HUES64 (cell line): Measurements from ENCODE around the gene MRGPRD.

Source experiments
- H3K27ac ChIP-seq: 2 replicates; pipeline ENCODE4 v1.7.0; 2013; ENCODE audit warnings: low read depth, low read length, inconsistent platforms
- H3K27me3 ChIP-seq: 2 replicates; pipeline ENCODE4 v1.6.1; 2013; ENCODE audit warnings: mild to moderate bottlenecking, low read length; ENCODE audit not compliant: insufficient read depth
- H3K36me3 ChIP-seq: 2 replicates; pipeline ENCODE4 v1.6.1; 2013; ENCODE audit warnings: mild to moderate bottlenecking, low read length; ENCODE audit not compliant: insufficient read depth
- H3K4me1 ChIP-seq: 2 replicates; pipeline ENCODE4 v1.6.1; 2013; ENCODE audit warnings: mild to moderate bottlenecking, low read length, moderate library complexity; ENCODE audit not compliant: insufficient read depth
- H3K4me3 ChIP-seq: 2 replicates; pipeline ENCODE4 v1.5.1; 2013; ENCODE audit warnings: mild to moderate bottlenecking, low read length, moderate library complexity
- H3K9ac ChIP-seq: 2 replicates; pipeline ENCODE4 v1.6.1; 2013; ENCODE audit warnings: mild to moderate bottlenecking, low read depth, low read length
- H3K9me3 ChIP-seq: 2 replicates; pipeline ENCODE4 v1.6.1; 2013; ENCODE audit warnings: low read depth, low read length; ENCODE audit not compliant: insufficient read depth
- WGBS: fragments of 150-250, 120-280 bp; methylation state at CpG from one replicate; pipeline ENCODE4 v1.1.7; 2013; ENCODE audit warnings: missing lambda C conversion rate; 5-methylcytosine and 5-hydroxymethylcytosine counted together

MRGPRD gene

DNA sequence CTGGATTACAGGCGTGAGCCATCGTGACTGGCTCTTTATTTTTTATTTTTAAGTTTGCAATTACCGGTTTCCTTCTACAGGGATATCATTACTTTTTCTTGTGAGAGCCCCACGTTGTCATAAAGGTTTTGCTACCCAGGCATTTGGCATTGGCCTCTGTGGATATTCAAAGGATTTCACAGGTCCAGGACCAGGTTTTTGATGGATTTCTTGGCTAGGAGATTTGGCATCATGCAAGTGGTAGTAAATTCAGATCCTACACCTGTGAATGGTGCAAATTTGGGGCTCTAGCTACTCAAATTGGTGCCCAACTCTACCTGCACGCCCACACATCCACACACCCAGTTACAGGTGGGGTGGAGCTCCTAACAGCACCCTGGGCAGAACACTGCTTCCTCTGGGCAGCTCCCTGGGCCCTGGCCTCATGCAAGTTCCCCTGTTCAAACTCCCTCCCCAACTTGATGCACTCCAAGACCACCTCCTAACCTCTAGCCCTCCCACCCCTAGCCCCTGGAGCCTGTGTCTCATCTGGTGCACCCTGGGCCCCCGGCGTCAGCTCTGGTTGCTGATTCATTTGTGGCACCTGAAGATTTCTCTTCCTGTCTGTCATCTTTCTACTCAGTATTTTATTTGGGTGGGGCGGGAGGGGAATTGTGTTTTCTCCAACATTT lies 9.3 kb upstream of the MRGPRD start:
- H3K36me3 ChIP-seq: no peaks in the 10 kb centered on the region
- no peak overlapping the region for H3K9ac ChIP-seq
- 89% methylated on average over 8 of the region's 8 CpGs for WGBS
- 0 out of 2 replicates have a peak, but pooled peaks cover 4% of the 10 kb centered on the region for H3K9me3 ChIP-seq
- no peaks in the 10 kb centered on the region for H3K4me1 ChIP-seq
- no peaks in the 10 kb centered on the region for H3K27me3 ChIP-seq
- H3K27ac ChIP-seq: no peak overlapping the region
- no peak overlapping the region for H3K4me3 ChIP-seq

- no peaks in the 10 kb centered on the region for H3K27me3 ChIP-seq
- no peak overlapping the region for H3K9ac ChIP-seq
- no peaks in the 10 kb centered on the region for H3K4me1 ChIP-seq
- no peak overlapping the region for H3K27ac ChIP-seq
- H3K36me3 ChIP-seq: no peaks in the 10 kb centered on the region
- 0 out of 2 replicates have a peak, but pooled peaks cover 4% of the 10 kb centered on the region for H3K9me3 ChIP-seq
- H3K4me3 ChIP-seq: no peak overlapping the region
Measured at GRCh38 chr11:68988491-68988890, 7.7 kb upstream of the MRGPRD start.

DNA sequence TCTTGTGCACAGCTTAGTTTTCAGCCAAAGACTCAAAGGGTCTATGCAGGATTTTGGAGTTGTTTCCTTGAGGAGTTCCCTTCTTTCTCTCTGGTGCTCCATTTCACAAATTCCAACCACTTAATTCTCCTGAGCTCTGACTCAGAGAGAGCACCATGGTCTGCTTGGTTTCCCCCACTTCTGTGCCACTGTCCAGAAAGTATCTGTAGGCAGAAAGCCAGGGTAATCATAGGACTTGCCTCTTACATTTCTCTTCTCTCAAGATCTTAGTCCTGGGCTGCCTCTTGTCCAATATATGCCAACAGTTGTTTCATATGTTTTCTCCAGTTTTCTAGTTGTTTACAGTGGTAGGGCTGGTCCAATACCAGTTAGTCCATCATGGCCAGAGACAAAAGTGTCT lies 6.4 kb upstream of the MRGPRD start:
- no peak overlapping the region for H3K4me3 ChIP-seq
- H3K27me3 ChIP-seq: no peaks in the 10 kb centered on the region
- H3K4me1 ChIP-seq: no peaks in the 10 kb centered on the region
- 0 out of 2 replicates have a peak, but pooled peaks cover 4% of the 10 kb centered on the region for H3K9me3 ChIP-seq
- H3K27ac ChIP-seq: no peak overlapping the region
- no peaks in the 10 kb centered on the region for H3K36me3 ChIP-seq
- no peak overlapping the region for H3K9ac ChIP-seq

DNA sequence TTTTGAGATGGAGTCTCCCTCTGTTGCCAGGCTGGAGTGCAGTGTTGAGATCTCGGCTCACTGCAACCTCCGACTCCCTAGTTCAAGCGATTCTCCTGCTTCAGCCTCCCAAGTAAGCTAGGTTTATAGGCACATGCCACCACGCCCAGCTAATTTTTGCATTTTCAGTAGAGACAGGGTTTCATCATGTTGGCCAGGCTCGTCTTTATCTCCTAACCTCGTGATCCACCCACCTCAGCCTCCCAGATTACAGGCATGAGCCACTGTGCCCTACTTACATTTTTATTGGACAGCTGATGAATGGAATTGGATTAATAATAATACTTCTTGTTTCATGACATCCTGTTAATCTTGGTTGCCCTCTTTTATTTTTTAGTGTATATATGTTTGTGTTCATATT lies 3.0 kb upstream of the MRGPRD start:
- no peak overlapping the region for H3K4me3 ChIP-seq
- no peaks in the 10 kb centered on the region for H3K4me1 ChIP-seq
- no peak overlapping the region for H3K27ac ChIP-seq
- H3K9ac ChIP-seq: no peak overlapping the region
- 92% methylated on average over 6 of the region's 6 CpGs for WGBS
- no peaks in the 10 kb centered on the region for H3K27me3 ChIP-seq
- no peaks in the 10 kb centered on the region for H3K36me3 ChIP-seq
- H3K9me3 ChIP-seq: 0 out of 2 replicates have a peak, but pooled peaks cover 4% of the 10 kb centered on the region

- 92% methylated on average over 2 of the region's 2 CpGs for WGBS
- H3K9me3 ChIP-seq: 0 out of 2 replicates have a peak, but pooled peaks cover 4% of the 10 kb centered on the region
- no peak overlapping the region for H3K9ac ChIP-seq
- no peaks in the 10 kb centered on the region for H3K27me3 ChIP-seq
- H3K4me1 ChIP-seq: no peaks in the 10 kb centered on the region
- no peak overlapping the region for H3K27ac ChIP-seq
- H3K4me3 ChIP-seq: no peak overlapping the region
- H3K36me3 ChIP-seq: no peaks in the 10 kb centered on the region
Measured at GRCh38 chr11:68982134-68982533, 1.3 kb upstream of the MRGPRD start.

GRCh38 chr11:68979931-68980775 lies 633 bp downstream of the MRGPRD start:
- whole genome bisulfite sequencing: 92% methylated on average over 33 of the region's 33 CpGs
- H3K27ac ChIP-seq: no peak overlapping the region
- H3K4me1 ChIP-seq: no peaks in the 10 kb centered on the region
- H3K27me3 ChIP-seq: no peaks in the 10 kb centered on the region
- no peaks in the 10 kb centered on the region for H3K9me3 ChIP-seq
- no peaks in the 10 kb centered on the region for H3K36me3 ChIP-seq
- no peak overlapping the region for H3K4me3 ChIP-seq
- H3K9ac ChIP-seq: no peak overlapping the region

GRCh38 chr11:68978931-68979594 lies 1.7 kb downstream of the MRGPRD start:
- no peaks in the 10 kb centered on the region for H3K36me3 ChIP-seq
- H3K4me1 ChIP-seq: no peaks in the 10 kb centered on the region
- 89% methylated on average over 15 of the region's 15 CpGs for WGBS
- no peak overlapping the region for H3K9ac ChIP-seq
- H3K4me3 ChIP-seq: no peak overlapping the region
- H3K27me3 ChIP-seq: no peaks in the 10 kb centered on the region
- H3K27ac ChIP-seq: no peak overlapping the region
- H3K9me3 ChIP-seq: peaks cover 6% of the 10 kb centered on the region

DNA sequence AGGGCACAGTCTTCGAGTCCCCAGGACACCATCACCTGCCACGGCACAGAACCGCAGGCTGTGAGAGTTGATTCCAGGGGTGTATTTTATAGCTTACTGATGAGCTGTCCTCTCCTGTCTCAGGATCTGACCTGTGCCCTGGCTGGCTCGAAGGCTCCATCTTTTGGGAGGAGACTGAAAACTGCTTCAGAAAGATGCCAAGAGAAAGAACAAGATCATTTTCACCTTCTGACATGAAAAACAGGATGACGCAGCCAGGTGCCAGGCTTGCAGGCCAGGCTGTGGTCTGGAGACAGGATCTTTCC lies 2.2 kb downstream of the MRGPRD start:
- H3K27me3 ChIP-seq: no peaks in the 10 kb centered on the region
- no peak overlapping the region for H3K9ac ChIP-seq
- H3K36me3 ChIP-seq: no peaks in the 10 kb centered on the region
- no peaks in the 10 kb centered on the region for H3K4me1 ChIP-seq
- peaks cover 6% of the 10 kb centered on the region for H3K9me3 ChIP-seq
- 90% methylated on average over 5 of the region's 5 CpGs for WGBS
- no peak overlapping the region for H3K27ac ChIP-seq
- H3K4me3 ChIP-seq: no peak overlapping the region

- Histone ChIP-seq H3K4me1 (no peaks in the 10 kb centered on the region), H3K4me3 (no peak overlapping the region), H3K9ac (no peak overlapping the region), H3K9me3 (peaks cover 6% of the 10 kb centered on the region), H3K27ac (no peak overlapping the region), H3K27me3 (no peaks in the 10 kb centered on the region), H3K36me3 (no peaks in the 10 kb centered on the region)
- 89% methylated on average over 13 of the region's 14 CpGs for WGBS
Measured at GRCh38 chr11:68977781-68978625, 2.8 kb downstream of the MRGPRD start.

DNA sequence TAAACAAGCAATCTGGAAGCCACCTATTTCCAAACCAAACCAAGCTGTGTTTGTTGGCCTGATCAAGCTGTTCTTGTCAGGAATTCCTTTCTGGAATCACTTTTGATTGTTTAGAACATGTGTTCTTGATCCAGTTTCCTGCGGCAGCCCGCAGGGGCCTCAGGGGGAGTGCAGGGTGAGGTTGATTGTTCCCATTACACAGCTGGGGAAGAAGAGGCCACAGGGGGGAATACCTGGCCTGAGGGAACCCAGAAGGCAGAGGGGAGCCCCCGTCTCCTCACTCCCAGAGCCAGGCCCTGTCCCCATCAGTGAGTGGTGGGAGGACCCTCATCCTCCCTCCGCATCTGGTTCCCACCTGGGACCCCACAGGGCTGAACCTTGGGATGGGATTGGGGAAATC lies 4.2 kb downstream of the MRGPRD start:
- H3K4me3 ChIP-seq: no peak overlapping the region
- 92% methylated on average over 4 of the region's 4 CpGs for WGBS
- no peaks in the 10 kb centered on the region for H3K27me3 ChIP-seq
- H3K9me3 ChIP-seq: peaks cover 6% of the 10 kb centered on the region
- no peaks in the 10 kb centered on the region for H3K36me3 ChIP-seq
- no peak overlapping the region for H3K27ac ChIP-seq
- no peaks in the 10 kb centered on the region for H3K4me1 ChIP-seq
- no peak overlapping the region for H3K9ac ChIP-seq

DNA sequence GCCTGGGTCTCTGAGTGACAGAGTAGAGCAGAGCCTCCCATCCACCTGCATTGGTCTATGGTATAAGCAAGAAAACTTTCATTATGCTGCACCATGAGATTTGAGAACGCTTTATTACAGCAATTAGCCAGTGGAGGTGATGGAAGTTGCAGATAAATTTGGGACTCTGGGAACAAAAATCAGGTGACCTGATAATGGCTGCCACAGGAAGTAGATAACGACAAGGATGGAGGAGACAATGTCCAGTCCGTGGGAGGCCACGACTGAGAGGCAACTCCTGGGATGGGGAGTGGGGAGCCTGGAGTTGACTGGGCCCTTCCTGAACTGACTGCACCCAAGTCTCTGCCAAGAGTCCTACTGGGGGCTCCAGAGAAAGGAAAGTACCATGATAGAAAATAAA lies 4.7 kb downstream of the MRGPRD start:
- H3K27ac ChIP-seq: no peak overlapping the region
- no peaks in the 10 kb centered on the region for H3K4me1 ChIP-seq
- no peaks in the 10 kb centered on the region for H3K36me3 ChIP-seq
- H3K4me3 ChIP-seq: no peak overlapping the region
- peaks cover 6% of the 10 kb centered on the region for H3K9me3 ChIP-seq
- no peaks in the 10 kb centered on the region for H3K27me3 ChIP-seq
- no peak overlapping the region for H3K9ac ChIP-seq
- 72% methylated on average over 4 of the region's 4 CpGs for WGBS
